ENCODE data around the gene DDX47. TPM values are rescaled to one million over a fixed set of nuclear protein-coding genes. Genes with fewer than 3 reads are reported as not detected.

The DDX47 gene
- total RNA-seq, 1 experiment from 2014 or later: 90.4 TPM

DNA sequence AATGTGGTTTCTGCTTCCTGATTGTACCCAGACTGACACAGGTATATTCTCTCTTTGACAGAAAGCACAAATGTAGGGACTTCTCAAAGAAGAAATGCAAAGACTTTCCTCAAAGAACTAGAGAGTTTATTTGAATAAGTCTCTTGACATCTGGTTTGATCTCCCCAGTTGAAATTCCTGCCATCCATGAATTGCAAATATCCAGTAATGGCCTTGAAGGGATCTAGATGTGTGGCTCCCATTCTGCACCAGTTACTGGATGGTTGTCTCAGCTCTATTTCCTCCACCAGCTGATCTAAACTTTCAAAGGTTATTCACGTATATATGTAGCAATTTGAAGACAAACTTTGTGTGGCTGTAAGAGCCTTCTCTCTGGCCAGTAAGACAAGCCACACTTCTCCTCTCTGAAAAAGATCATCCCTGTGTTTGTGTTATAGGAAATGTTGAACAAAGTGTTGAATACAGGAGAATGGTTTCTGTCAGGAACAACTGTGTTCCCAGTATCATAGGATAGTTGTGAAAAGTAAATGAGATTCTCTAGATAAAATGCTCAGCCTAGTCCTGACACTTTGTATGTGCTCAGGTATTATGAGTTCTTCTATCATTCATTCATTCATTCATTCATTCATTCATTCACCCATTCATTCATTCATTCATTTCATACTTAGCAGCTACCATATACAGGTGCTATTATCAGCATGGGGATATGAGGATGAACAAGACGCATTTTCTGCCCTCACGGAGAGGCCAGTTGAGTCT, 55.5 kb downstream of the DDX47 start:
- TF ChIP-seq, protein P1, sequence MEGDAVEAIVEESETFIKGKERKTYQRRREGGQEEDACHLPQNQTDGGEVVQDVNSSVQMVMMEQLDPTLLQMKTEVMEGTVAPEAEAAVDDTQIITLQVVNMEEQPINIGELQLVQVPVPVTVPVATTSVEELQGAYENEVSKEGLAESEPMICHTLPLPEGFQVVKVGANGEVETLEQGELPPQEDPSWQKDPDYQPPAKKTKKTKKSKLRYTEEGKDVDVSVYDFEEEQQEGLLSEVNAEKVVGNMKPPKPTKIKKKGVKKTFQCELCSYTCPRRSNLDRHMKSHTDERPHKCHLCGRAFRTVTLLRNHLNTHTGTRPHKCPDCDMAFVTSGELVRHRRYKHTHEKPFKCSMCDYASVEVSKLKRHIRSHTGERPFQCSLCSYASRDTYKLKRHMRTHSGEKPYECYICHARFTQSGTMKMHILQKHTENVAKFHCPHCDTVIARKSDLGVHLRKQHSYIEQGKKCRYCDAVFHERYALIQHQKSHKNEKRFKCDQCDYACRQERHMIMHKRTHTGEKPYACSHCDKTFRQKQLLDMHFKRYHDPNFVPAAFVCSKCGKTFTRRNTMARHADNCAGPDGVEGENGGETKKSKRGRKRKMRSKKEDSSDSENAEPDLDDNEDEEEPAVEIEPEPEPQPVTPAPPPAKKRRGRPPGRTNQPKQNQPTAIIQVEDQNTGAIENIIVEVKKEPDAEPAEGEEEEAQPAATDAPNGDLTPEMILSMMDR (conservative IDR thresholded peaks at IDR 0.05; ENCODE audit: low read depth, low read length): no peak
- TF ChIP-seq EZH2 (IDR thresholded peaks at IDR 0.05; ENCODE audit: borderline replicate concordance, low read depth, low read length, poor library complexity, severe bottlenecking): no peak
- no peak for DNase-seq (ENCODE audit: low spot score)
- H3K27me3 ChIP-seq (replicated peaks; ENCODE audit: insufficient read depth, low read depth, low read length, poor library complexity): no peaks in the 10 kb centered on the region
- no TSS peak for BruUV-seq (replicated peaks)
- intact Hi-C loops (cut with micrococcal nuclease; ENCODE audit: unreplicated experiment): no loop called here
- H3K36me3 ChIP-seq (ENCODE audit: insufficient read depth, low read length, poor library complexity, severe bottlenecking): no peaks in the 10 kb centered on the region
- POLR2A ChIA-PET (ENCODE audit: low non-redundant PET): no interaction called here
- no peaks in the 10 kb centered on the region for H3K4me1 ChIP-seq (ENCODE audit: insufficient read depth, low read length, poor library complexity, severe bottlenecking)
- no peaks in the 10 kb centered on the region for H3K9me3 ChIP-seq (ENCODE audit: low read depth, low read length, poor library complexity, severe bottlenecking)
- CTCF ChIA-PET: no interaction called here
- H3K27ac ChIP-seq (ENCODE audit: low read depth, low read length, poor library complexity, severe bottlenecking): no peak overlapping the region
- H3K4me3 ChIP-seq (ENCODE audit: low read depth, low read length, poor library complexity, severe bottlenecking): no peak overlapping the region

DNA sequence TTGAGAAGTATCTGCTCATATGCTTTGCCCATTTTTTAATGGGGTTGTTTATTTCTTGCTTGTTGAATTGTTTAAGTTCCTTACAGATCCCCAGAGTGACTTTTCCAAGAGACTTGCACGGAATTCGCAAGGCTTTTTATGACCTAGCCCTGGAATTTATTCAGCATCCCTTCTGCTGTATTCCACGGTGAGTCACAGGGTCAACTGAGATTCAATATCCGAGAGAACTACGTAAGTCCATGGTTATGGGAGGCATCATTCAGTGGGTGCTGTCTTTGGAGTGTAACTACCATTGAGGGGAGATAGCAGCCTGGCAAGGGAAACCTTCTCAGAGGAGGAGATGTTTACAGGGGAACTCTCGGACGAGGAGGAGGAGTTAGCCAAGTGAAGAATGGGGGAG, 57.3 kb downstream of the DDX47 start:
- Histone ChIP-seq H3K36me3 (ENCODE audit: insufficient read depth, low read length, poor library complexity, severe bottlenecking) (no peaks in the 10 kb centered on the region), H3K27ac (ENCODE audit: low read depth, low read length, poor library complexity, severe bottlenecking) (no peak overlapping the region), H3K4me1 (ENCODE audit: insufficient read depth, low read length, poor library complexity, severe bottlenecking) (no peaks in the 10 kb centered on the region), H3K4me3 (ENCODE audit: low read depth, low read length, poor library complexity, severe bottlenecking) (no peak overlapping the region), H3K27me3 (replicated peaks; ENCODE audit: insufficient read depth, low read depth, low read length, poor library complexity) (no peaks in the 10 kb centered on the region), H3K9me3 (ENCODE audit: low read depth, low read length, poor library complexity, severe bottlenecking) (no peaks in the 10 kb centered on the region)
- no TSS peak for BruUV-seq (replicated peaks)
- intact Hi-C loops (cut with micrococcal nuclease; ENCODE audit: unreplicated experiment): no loop called here
- no peak for DNase-seq (ENCODE audit: low spot score)
- POLR2A ChIA-PET (ENCODE audit: low non-redundant PET): no interaction called here
- CTCF ChIA-PET: no interaction called here
- no peak for TF ChIP-seq EZH2 (IDR thresholded peaks at IDR 0.05; ENCODE audit: borderline replicate concordance, low read depth, low read length, poor library complexity, severe bottlenecking)
- TF ChIP-seq, protein P1 (conservative IDR thresholded peaks at IDR 0.05; ENCODE audit: low read depth, low read length): no peak

DNA sequence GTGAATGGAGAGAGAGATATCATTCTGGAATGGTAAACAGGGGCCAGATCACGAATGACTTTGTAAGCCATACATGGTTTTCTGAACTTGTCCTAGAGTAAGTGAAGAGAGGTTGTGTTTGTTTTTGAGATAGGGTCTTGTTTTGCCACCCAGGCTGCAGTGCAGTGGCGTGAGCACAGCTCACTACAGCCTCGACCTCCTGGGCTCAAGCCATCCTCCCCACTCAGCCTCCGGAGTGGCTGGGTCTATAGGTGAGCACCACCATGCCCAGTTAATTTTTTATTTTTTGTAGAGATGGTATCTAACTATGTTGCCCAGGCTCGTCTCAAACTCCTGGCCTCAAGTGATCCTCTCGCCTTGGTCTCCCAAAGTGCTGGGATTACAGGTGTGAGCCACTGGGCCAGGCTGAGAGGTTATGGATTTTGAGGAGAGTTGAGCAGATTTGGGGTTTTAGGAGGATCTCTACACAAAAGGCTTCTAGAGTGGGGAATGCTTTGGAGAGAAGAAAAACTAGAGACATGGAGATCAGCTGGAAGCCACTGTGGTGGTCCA, 58.5 kb downstream of the DDX47 start:
- H3K36me3 ChIP-seq (ENCODE audit: insufficient read depth, low read length, poor library complexity, severe bottlenecking): no peaks in the 10 kb centered on the region
- H3K27me3 ChIP-seq (replicated peaks; ENCODE audit: insufficient read depth, low read depth, low read length, poor library complexity): no peaks in the 10 kb centered on the region
- no peak for DNase-seq (ENCODE audit: low spot score)
- ChIA-PET POLR2A (ENCODE audit: low non-redundant PET) (no interaction called here), CTCF (no interaction called here)
- TF ChIP-seq, protein P1 (conservative IDR thresholded peaks at IDR 0.05; ENCODE audit: low read depth, low read length): no peak
- no peak for TF ChIP-seq EZH2 (IDR thresholded peaks at IDR 0.05; ENCODE audit: borderline replicate concordance, low read depth, low read length, poor library complexity, severe bottlenecking)
- H3K4me1 ChIP-seq (ENCODE audit: insufficient read depth, low read length, poor library complexity, severe bottlenecking): no peaks in the 10 kb centered on the region
- intact Hi-C loops (cut with micrococcal nuclease; ENCODE audit: unreplicated experiment): no loop called here
- no peak overlapping the region for H3K4me3 ChIP-seq (ENCODE audit: low read depth, low read length, poor library complexity, severe bottlenecking)
- no TSS peak for BruUV-seq (replicated peaks)
- no peaks in the 10 kb centered on the region for H3K9me3 ChIP-seq (ENCODE audit: low read depth, low read length, poor library complexity, severe bottlenecking)
- no peak overlapping the region for H3K27ac ChIP-seq (ENCODE audit: low read depth, low read length, poor library complexity, severe bottlenecking)
